Measurements from ENCODE around the gene FKBP2. TPM values are rescaled to one million over a fixed set of nuclear protein-coding genes. Genes with fewer than 3 reads are reported as not detected.

The FKBP2 gene
- total RNA-seq (2022; extraction: Qiagen RNA extraction; ENCODE audit: low read depth), result 128 to 139 TPM (median 132 TPM) in 5 replicates

DNA sequence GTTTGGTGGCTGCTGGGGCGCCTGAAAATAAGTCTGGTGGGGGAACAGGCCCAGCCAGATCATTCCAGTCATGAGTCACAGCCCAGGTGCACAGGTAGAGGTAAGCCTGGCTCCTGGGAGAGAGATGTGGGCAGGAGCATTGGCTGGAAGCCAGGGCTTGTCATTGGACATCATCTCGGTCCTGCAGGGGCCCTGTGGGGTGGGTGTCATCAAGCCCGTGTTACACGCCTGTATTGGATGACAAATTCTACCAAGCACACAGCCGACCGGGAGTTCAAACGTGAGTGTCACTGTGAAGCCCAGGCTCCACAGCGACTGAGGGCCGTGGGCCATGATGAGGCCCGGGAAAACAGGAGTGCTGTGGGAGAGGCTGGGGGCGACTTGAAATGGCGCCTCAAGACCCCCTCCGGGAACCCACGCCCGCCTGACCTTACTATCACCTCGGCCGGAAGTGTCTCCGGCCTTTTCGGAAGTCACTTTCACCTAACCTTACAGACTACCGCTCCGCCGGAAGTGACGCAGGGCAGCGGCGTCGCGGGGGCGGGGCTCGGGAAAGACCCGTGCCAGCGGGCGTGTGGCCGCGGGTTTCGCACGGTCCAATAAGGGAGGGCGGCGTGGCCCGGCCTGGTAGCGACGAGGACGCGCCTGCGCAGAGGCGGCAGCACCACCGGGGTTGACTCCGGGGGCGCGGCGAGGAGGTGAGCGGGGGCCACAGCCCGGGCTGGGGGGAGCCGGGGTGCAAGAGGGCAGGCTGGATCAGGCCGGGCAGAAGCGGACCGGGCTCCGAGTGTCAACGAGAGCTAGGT is at the start of gene FKBP2:
Gene FKBP2 (plus strand): TSS at position 661 of the 806 bp plus-strand sequence. CDS start 1,293 bp downstream, outside the sequence.

DNA sequence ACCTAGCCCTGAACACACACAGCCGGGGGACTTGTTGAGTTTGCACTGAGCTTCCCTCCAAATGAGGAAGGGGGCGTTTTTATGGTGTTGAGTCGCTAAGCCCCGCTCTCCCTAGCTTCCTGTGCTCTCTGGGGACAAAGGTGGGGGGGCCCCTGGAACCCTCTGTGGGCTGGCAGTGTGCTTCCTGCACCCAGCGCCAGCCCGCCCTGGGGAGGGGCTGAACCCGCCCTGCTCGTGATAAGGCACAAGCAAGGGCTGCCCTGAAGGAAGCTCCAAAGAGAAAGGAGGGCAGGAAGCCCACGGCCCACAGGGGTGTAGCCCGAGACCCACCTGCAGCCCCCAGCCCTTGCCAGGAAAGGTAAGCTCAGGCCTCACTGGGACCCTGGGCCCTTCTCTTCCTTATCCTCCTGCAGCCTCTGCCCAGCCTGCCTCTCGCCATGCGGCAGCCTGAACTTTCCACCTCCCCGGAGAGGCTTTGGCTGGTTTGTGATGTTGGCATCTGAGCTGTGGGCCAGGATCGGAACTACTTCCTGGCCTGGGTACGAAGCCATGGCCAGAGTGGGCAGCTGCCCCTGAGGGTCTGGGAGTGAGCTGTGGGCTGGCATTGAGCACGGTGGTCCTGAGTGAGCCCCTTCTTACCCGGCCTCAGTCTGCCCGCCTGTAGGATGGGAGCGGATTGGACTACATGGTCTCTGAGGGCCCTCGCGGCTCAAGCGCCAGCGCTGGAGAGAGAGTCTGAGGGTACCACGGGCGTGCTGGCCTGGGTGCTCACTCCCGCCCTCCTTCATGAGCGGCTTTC is 34.2 kb upstream of the FKBP2 start, which contains the start of gene FERMT3:
Gene FERMT3 (plus strand): TSS at position 265 of the 799 bp plus-strand sequence. CDS start 644 bp downstream, outside the sequence.

DNA sequence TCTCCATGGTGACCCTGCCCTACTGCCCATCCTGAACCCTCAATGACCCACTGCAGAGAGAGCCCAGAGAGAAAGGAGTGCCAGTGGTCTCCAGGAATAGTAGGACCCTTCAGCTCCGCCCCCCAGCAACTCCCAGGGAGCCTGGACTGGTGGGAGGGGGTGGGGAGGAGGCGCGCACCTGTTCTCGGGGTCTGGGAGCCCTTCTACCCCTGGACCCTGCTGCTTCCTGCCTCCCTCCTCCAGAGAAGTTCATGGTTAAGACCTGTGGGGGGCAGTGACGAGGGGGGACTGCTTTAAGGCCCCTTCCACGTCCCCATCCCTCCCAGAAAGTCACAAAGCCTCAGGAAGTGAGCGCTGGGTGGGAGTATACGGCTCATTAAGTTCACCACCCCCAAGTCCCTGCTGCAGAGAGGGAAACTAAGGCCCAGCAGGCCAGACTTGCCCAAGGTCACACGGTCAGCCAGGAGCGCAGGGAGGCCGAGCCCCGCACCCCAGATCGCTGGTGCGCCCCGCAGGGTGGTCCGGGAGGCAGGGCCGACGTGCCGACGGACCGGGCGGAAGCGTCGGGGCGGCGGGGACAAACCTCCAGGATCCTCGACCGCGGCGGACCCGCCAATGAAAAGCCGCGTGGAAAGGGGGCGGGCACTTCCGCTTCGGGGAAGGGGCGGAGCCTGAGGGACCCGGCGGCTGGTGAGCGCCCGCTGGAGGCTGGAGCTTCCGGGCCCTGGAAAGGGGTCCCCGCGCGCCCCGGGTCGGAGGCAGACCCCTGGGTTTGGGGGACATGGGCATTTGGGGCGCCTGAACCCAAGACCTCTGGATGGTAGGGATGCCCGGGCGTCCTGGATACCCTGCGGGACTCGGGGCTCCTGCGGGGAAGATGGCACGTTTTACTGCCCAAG is 15.0 kb upstream of the FKBP2 start, which contains the start of the genes NUDT22 and TRPT1:
Gene NUDT22 (plus strand): TSS at position 667 of the 899 bp plus-strand sequence. CDS start 379 bp downstream, outside the sequence.
Gene TRPT1 (minus strand): TSS at position 579 of the 899 bp plus-strand sequence. CDS start 326 bp downstream, at position 253.

GRCh38 chr11:64230171-64230984 is 10.5 kb upstream of the FKBP2 start, which contains the start of gene DNAJC4:
DNAJC4 (plus strand) TSS chr11:64230548; CDS start chr11:64230855, 307 bp downstream.

GRCh38 chr11:64233913-64234586 is 6.8 kb upstream of the FKBP2 start, which contains the start of gene VEGFB:
VEGFB (plus strand) TSS chr11:64234584; CDS start chr11:64234834, 250 bp downstream.

DNA sequence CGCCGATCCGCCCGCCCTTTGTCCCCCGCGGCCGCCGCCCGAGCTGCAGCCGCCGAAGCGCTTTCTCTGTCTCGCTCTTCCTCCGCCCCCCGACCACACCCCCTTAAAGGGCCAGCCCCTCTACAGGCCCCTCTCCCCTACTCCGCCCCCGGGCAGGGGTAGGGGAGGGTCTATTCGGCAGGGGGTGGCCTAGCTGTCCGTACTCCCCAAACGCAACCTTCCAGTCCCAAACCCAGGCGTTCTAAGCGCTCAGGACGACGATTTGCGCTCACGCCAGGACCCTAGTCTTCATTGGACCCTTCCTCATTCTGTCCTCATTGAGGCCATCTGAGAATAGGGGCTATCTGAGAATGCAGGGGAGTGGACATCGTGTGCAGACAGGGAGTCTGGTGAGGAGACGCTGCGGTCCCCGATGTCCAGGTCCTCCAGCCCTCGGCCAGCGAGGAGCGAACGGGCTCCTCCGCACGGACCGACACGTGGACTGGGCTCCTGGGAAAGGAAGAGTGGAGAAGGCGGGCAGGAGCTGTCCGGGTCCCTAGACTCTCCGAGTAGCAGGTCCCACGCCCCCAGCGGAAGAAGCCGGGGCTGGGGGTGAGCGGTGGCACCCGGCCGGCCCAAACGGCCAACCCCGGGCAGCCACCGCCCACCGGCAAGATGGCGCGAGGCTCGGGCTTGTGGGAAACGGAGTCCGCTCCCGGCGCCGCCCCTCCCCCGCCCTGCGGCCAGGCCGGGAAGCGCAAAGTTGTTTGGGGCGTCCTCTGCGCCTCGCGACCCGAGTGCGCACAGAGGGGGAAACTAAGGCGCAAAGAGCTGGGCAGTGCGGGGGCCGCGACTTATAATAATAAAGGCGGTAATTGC is 6.2 kb downstream of the FKBP2 start, which contains the start of gene PPP1R14B:
Gene PPP1R14B (minus strand): TSS at position 73 of the 858 bp plus-strand sequence. CDS start 270 bp downstream, outside the sequence.

DNA sequence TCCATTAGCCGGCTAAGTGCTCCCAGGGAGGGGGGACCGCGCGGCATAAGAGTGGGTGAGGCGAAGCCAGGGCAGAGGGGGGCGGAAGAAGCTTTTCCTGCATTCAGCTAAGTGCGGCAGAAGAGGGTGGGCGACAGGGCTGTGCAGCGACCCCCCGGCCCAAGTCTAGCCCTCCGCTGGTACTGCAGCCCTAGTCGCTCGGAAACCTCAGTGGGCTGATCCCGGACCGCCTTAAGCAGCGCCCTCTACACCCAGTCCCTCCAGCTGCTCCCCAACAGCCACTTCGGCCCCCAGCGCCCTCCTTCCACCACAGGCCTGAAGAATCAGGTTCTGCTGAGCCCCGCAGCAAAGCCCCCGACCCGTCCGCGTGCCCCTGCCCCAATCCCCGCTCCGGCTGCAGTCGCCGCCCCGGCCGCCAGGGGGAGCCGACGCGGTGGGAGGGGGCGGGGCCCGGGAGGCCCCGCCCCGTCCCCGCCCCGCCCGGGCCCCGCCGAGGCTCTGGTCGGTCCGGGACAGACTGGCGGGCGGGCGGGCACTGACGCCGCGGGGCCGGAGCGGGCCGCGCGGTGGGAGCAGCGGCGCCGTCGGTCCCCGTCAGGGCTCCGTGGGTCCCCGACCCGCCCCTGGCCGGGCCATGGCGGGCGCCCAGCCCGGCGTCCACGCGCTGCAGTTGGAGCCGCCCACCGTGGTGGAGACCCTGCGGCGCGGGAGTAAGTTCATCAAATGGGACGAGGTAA is 10.3 kb downstream of the FKBP2 start, which contains the start of gene PLCB3:
Gene PLCB3 (plus strand): TSS at position 515 of the 737 bp plus-strand sequence. CDS start 120 bp downstream, at position 635.

GRCh38 chr11:64284048-64284961 is 43.4 kb downstream of the FKBP2 start, which contains the start of gene BAD:
BAD (minus strand) TSS chr11:64284665; CDS start chr11:64284368, 297 bp downstream.

GRCh38 chr11:64284962-64285884 is 44.3 kb downstream of the FKBP2 start, which contains the start of gene GPR137:
GPR137 (plus strand) TSS chr11:64285848; CDS start chr11:64286525, 677 bp downstream.

GRCh38 chr11:64291262-64291751 is 50.4 kb downstream of the FKBP2 start, which contains the start of gene KCNK4:
KCNK4 (plus strand) TSS chr11:64291302; CDS start chr11:64293019, 1,717 bp downstream.

Other genes with a start within 250 kb of the FKBP2 start
- gene FLRT1, start 205.2 kb upstream of the FKBP2 start, total RNA-seq (2022; extraction: Qiagen RNA extraction; ENCODE audit: low read depth), result 0.05 to 0.07 TPM (median 0.06 TPM) in 3 of 5 replicates, not detected in the others
- 8.8 to 17.0 TPM (median 12.8 TPM) in 5 replicates for gene MACROD1, start 75.0 kb upstream of the FKBP2 start, total RNA-seq (2022; extraction: Qiagen RNA extraction; ENCODE audit: low read depth)
- gene STIP1, start 54.9 kb upstream of the FKBP2 start, total RNA-seq (2022; extraction: Qiagen RNA extraction; ENCODE audit: low read depth), result 234 to 268 TPM (median 258 TPM) in 5 replicates
- 1.0 to 3.1 TPM (median 1.7 TPM) in 5 replicates for gene FERMT3, start 34.4 kb upstream of the FKBP2 start, total RNA-seq (2022; extraction: Qiagen RNA extraction; ENCODE audit: low read depth)
- gene TRPT1, start 14.9 kb upstream of the FKBP2 start, total RNA-seq (2022; extraction: Qiagen RNA extraction; ENCODE audit: low read depth), result 16.8 to 27.5 TPM (median 24.3 TPM) in 5 replicates
- gene NUDT22, start 14.8 kb upstream of the FKBP2 start, total RNA-seq (2022; extraction: Qiagen RNA extraction; ENCODE audit: low read depth), result 29.7 to 43.8 TPM (median 32.1 TPM) in 5 replicates
- gene DNAJC4, start 10.5 kb upstream of the FKBP2 start, total RNA-seq (2022; extraction: Qiagen RNA extraction; ENCODE audit: low read depth), result 15.4 to 22.6 TPM (median 19.5 TPM) in 5 replicates
- 35.4 to 59.8 TPM (median 51.1 TPM) in 5 replicates for gene VEGFB, start 6.5 kb upstream of the FKBP2 start, total RNA-seq (2022; extraction: Qiagen RNA extraction; ENCODE audit: low read depth)
- 237 to 395 TPM (median 394 TPM) in 5 replicates for gene PPP1R14B, start 5.8 kb downstream of the FKBP2 start, total RNA-seq (2022; extraction: Qiagen RNA extraction; ENCODE audit: low read depth)
- gene PLCB3, start 10.4 kb downstream of the FKBP2 start, total RNA-seq (2022; extraction: Qiagen RNA extraction; ENCODE audit: low read depth), result 14.4 to 21.5 TPM (median 18.8 TPM) in 5 replicates
- 78.0 to 107 TPM (median 94.9 TPM) in 5 replicates for gene BAD, start 43.6 kb downstream of the FKBP2 start, total RNA-seq (2022; extraction: Qiagen RNA extraction; ENCODE audit: low read depth)
- gene GPR137, start 44.8 kb downstream of the FKBP2 start, total RNA-seq (2022; extraction: Qiagen RNA extraction; ENCODE audit: low read depth), result 28.5 to 53.9 TPM (median 46.0 TPM) in 5 replicates
- gene KCNK4, start 50.2 kb downstream of the FKBP2 start, total RNA-seq (2022; extraction: Qiagen RNA extraction; ENCODE audit: low read depth), result 0.21 TPM in 1 of 5 replicates, not detected in the others
- 2.4 to 2.8 TPM (median 2.7 TPM) in 5 replicates for gene CATSPERZ, start 59.3 kb downstream of the FKBP2 start, total RNA-seq (2022; extraction: Qiagen RNA extraction; ENCODE audit: low read depth)
- gene ESRRA, start 64.4 kb downstream of the FKBP2 start, total RNA-seq (2022; extraction: Qiagen RNA extraction; ENCODE audit: low read depth), result 40.8 to 70.7 TPM (median 67.3 TPM) in 5 replicates
- gene TRMT112, start 76.5 kb downstream of the FKBP2 start, total RNA-seq (2022; extraction: Qiagen RNA extraction; ENCODE audit: low read depth), result 402 to 483 TPM (median 442 TPM) in 5 replicates
- gene PRDX5, start 77.0 kb downstream of the FKBP2 start, total RNA-seq (2022; extraction: Qiagen RNA extraction; ENCODE audit: low read depth), result 376 to 487 TPM (median 476 TPM) in 5 replicates
- 9.8 to 13.4 TPM (median 12.1 TPM) in 5 replicates for gene CCDC88B, start 99.1 kb downstream of the FKBP2 start, total RNA-seq (2022; extraction: Qiagen RNA extraction; ENCODE audit: low read depth)
- 53.6 to 72.2 TPM (median 60.9 TPM) in 5 replicates for gene RPS6KA4, start 118.1 kb downstream of the FKBP2 start, total RNA-seq (2022; extraction: Qiagen RNA extraction; ENCODE audit: low read depth)

Data from A549 treated with RU486 at 1 μM for 4 hours (cell line).